Esophagus squamous epithelium (tissue), 4 donors: ENCODE results near the gene TREML2.

Source experiments
- CTCF ChIP-seq, 6 experiments: fragments of 450-650 bp in 4 of 6; fragments of 200-600 bp in 2 of 6; sonication (generic) in 2 of 6; IDR thresholded peaks; one replicate each; pipeline ENCODE4 v1.5.1; 2016 to 2019; ENCODE audit warnings: antibody characterized with exemption in 6 of 6, mild to moderate bottlenecking in 4 of 6, moderate library complexity in 4 of 6
- POLR2A ChIP-seq, 4 donors: fragments of 450-650 bp; IDR thresholded peaks; one replicate each; pipeline ENCODE4 v1.6.1; 2017; ENCODE audit warnings: antibody characterized with exemption in 4 of 4, mild to moderate bottlenecking in 4 of 4, moderate library complexity in 3 of 4

DNA sequence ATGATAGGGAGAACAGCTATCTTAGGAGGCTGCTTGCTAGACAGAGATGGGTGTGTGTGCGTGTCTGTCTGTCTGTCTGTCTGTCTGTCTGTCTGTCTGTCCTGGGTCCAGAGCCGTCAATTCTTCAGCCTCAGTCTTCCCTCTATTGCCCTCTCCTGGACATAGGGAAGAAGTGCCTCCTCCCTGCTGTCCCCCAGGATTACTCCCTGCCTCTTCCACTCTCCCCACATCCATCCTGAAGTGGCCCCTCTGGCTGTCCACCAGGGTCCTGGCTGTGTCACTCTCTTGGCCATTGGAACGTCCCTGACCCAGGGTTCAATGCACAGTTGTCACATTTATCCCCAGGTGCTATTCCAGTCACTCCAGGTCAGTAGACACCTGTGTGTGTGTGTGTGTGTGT, 10.2 kb downstream of the TREML2 start:
- TF ChIP-seq CTCF (IDR thresholded peaks at IDR 0.05) (no peak), POLR2A (IDR thresholded peaks at IDR 0.05) (no peak)
